Keratinocyte (primary cell): Measurements from ENCODE around the gene KIF2B.

ENCODE experiments used
- EZH2 ChIP-seq: IDR thresholded peaks from one replicate; pipeline ENCODE4 v1.6.1; 2012; ENCODE audit warnings: inconsistent platforms, mild to moderate bottlenecking, low read length, moderate library complexity
- TF ChIP-seq, protein P1 (sequence below), 3 experiments: IDR thresholded peaks in 1 of 3; conservative IDR thresholded peaks in 1 of 3; optimal IDR thresholded peaks in 1 of 3; 2 replicates in 2 of 3; 3 replicates in 1 of 3; pipeline versions ENCODE3 to v1.5.1; 2011; ENCODE audit warnings: low read length in 3 of 3, mild to moderate bottlenecking in 3 of 3, moderate library complexity in 2 of 3, control low read depth in 1 of 3, inconsistent platforms in 1 of 3; ENCODE audit not compliant: insufficient read depth in 2 of 3; ENCODE audit errors: extremely low read depth in 1 of 3

DNA sequence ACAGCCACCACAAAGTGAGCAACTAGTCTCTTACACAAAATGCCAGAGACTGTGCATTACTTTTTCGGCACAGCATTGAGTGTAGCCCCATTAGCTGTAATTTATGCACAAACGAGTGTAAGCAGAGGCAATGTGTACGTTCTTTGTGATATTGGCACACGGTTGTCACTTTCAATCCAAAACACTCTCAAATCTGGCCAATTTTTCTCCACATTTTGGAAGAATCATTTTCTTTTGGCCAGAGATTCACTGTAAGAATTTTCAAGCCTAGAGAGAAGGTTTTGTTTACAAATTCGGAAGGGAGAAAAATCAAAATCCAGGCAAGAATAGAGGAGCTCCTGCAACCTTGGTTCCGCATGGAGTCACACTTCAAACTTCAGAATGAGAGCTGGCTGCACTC, 15.4 kb upstream of the KIF2B start:
- TF ChIP-seq, protein P1, sequence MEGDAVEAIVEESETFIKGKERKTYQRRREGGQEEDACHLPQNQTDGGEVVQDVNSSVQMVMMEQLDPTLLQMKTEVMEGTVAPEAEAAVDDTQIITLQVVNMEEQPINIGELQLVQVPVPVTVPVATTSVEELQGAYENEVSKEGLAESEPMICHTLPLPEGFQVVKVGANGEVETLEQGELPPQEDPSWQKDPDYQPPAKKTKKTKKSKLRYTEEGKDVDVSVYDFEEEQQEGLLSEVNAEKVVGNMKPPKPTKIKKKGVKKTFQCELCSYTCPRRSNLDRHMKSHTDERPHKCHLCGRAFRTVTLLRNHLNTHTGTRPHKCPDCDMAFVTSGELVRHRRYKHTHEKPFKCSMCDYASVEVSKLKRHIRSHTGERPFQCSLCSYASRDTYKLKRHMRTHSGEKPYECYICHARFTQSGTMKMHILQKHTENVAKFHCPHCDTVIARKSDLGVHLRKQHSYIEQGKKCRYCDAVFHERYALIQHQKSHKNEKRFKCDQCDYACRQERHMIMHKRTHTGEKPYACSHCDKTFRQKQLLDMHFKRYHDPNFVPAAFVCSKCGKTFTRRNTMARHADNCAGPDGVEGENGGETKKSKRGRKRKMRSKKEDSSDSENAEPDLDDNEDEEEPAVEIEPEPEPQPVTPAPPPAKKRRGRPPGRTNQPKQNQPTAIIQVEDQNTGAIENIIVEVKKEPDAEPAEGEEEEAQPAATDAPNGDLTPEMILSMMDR (optimal IDR thresholded peaks at IDR 0.05 in 1 of 3, IDR thresholded peaks at IDR 0.05 in 1 of 3, conservative IDR thresholded peaks at IDR 0.05 in 1 of 3; ENCODE audit: extremely low read depth in 1 of 3, insufficient read depth in 2 of 3, low read length in 3 of 3), result no peak
- TF ChIP-seq EZH2, result no peak
